Trophoblast cell (in vitro differentiated cells and primary cell): Measurements from ENCODE around the gene RBP7.
A peak's percentile ranks its signal among the peaks of the same experiment; 100 is the strongest.
"Not testable (repeated sequence)": the region's sequence is repeated elsewhere in the genome, so short reads cannot be mapped to it uniquely, and the experiment has no call there.

Source experiments
- DNase-seq, 2 donors: peaks; one replicate each; pipeline ENCODE4 v3.0.0-alpha.2; 2016
- H2AFZ ChIP-seq: 2 replicates; pipeline ENCODE4 v1.6.1; 2013; ENCODE audit warnings: low read length, moderate library complexity, mild to moderate bottlenecking; ENCODE audit not compliant: insufficient read depth, poor library complexity
- H2AK5ac ChIP-seq: 2 replicates; pipeline ENCODE4 v1.6.1; 2013; ENCODE audit warnings: mild to moderate bottlenecking, low read length
- H2BK120ac ChIP-seq: 2 replicates; pipeline ENCODE4 v1.6.1; 2013; ENCODE audit warnings: low read length, mild to moderate bottlenecking, moderate library complexity; ENCODE audit not compliant: insufficient read depth, poor library complexity
- H2BK12ac ChIP-seq: 2 replicates; pipeline ENCODE4 v1.6.1; 2013; ENCODE audit warnings: mild to moderate bottlenecking, low read length, moderate library complexity
- H2BK5ac ChIP-seq: 2 replicates; pipeline ENCODE4 v1.6.1; 2013; ENCODE audit warnings: low read length, low read depth, moderate library complexity, mild to moderate bottlenecking; ENCODE audit not compliant: poor library complexity
- H3K14ac ChIP-seq: 2 replicates; pipeline ENCODE4 v1.6.1; 2013; ENCODE audit warnings: mild to moderate bottlenecking, low read length
- H3K18ac ChIP-seq: 2 replicates; pipeline ENCODE4 v1.6.1; 2013; ENCODE audit warnings: mild to moderate bottlenecking, low read length
- H3K23ac ChIP-seq: 2 replicates; pipeline ENCODE4 v1.6.1; 2013; ENCODE audit warnings: low read length
- H3K27ac ChIP-seq: 2 replicates; pipeline ENCODE4 v1.5.1; 2013; ENCODE audit warnings: low read depth, mild to moderate bottlenecking, inconsistent platforms, low read length, moderate library complexity
- H3K27me3 ChIP-seq: 2 replicates; pipeline ENCODE4 v1.6.1; 2013; ENCODE audit warnings: inconsistent platforms, mild to moderate bottlenecking, low read length, moderate library complexity; ENCODE audit not compliant: insufficient read depth
- H3K36me3 ChIP-seq, 2 experiments: 1 replicate in 1 of 2; 2 replicates in 1 of 2; pipeline ENCODE4 v1.6.1; 2013; ENCODE audit warnings: low read length in 2 of 2, mild to moderate bottlenecking in 2 of 2, moderate library complexity in 1 of 2; ENCODE audit not compliant: insufficient read depth in 2 of 2, control insufficient read depth in 1 of 2
- H3K4ac ChIP-seq: 2 replicates; pipeline ENCODE4 v1.6.1; 2013; ENCODE audit warnings: low read depth, mild to moderate bottlenecking, low read length, moderate library complexity
- H3K4me1 ChIP-seq, 2 experiments: 1 replicate in 1 of 2; 2 replicates in 1 of 2; pipeline ENCODE4 v1.6.1; 2013; ENCODE audit warnings: low read length in 2 of 2, mild to moderate bottlenecking in 2 of 2, moderate library complexity in 1 of 2; ENCODE audit not compliant: insufficient read depth in 2 of 2, control insufficient read depth in 1 of 2
- H3K4me2 ChIP-seq: 2 replicates; pipeline ENCODE4 v1.6.1; 2013; ENCODE audit warnings: inconsistent platforms, mild to moderate bottlenecking, low read length, moderate library complexity
- H3K4me3 ChIP-seq: 2 replicates; pipeline ENCODE4 v1.5.1; 2013; ENCODE audit warnings: mild to moderate bottlenecking, low read depth, low read length, inconsistent platforms
- H3K79me1 ChIP-seq: one replicate; pipeline ENCODE4 v1.6.1; 2013; ENCODE audit warnings: low read length
- H3K79me2 ChIP-seq: 2 replicates; pipeline ENCODE4 v1.6.1; 2013; ENCODE audit warnings: low read length, mild to moderate bottlenecking; ENCODE audit not compliant: control insufficient read depth, insufficient read depth, poor library complexity
- H3K9ac ChIP-seq: 2 replicates; pipeline ENCODE4 v1.6.1; 2013; ENCODE audit warnings: mild to moderate bottlenecking, low read length
- H3K9me3 ChIP-seq: 2 replicates; pipeline ENCODE4 v1.6.1; 2013; ENCODE audit warnings: low read depth, mild to moderate bottlenecking, control low read depth, inconsistent platforms, low read length; ENCODE audit not compliant: insufficient read depth
- H4K12ac ChIP-seq: 2 replicates; pipeline ENCODE4 v1.6.1; 2013; ENCODE audit warnings: low read depth, mild to moderate bottlenecking, low read length, moderate library complexity
- H4K8ac ChIP-seq: 2 replicates; pipeline ENCODE4 v1.6.1; 2013; ENCODE audit warnings: low read depth, mild to moderate bottlenecking, low read length, moderate library complexity
- H4K91ac ChIP-seq: one replicate; pipeline ENCODE4 v1.6.1; 2013; ENCODE audit warnings: low read depth, mild to moderate bottlenecking, low read length, moderate library complexity
- WGBS: extraction: QIAGEN DNeasy Blood & Tissue Kit; methylation state at CpG from one replicate; pipeline ENCODE4 v1.1.7; 2013; ENCODE audit warnings: missing lambda C conversion rate; ENCODE audit not compliant: insufficient read length, insufficient coverage; ENCODE audit errors: extremely low coverage; 5-methylcytosine and 5-hydroxymethylcytosine counted together

The RBP7 gene

GRCh38 chr1:9992910-9993309, 4.1 kb upstream of the RBP7 start:
- no peak overlapping the region for H4K12ac ChIP-seq
- H3K36me3 ChIP-seq, result no peaks in the 10 kb centered on the region
- no peak overlapping the region for H3K23ac ChIP-seq
- DNase-seq, result no peak
- no peak overlapping the region for H4K91ac ChIP-seq
- peaks cover 4% of the 10 kb centered on the region for H3K9me3 ChIP-seq
- H2AFZ ChIP-seq, result no peak overlapping the region
- no peak overlapping the region for H2BK120ac ChIP-seq
- no CpG with 5 or more reads among the region's 5 CpGs for WGBS
- no peak overlapping the region for H4K8ac ChIP-seq
- no peak overlapping the region for H3K14ac ChIP-seq
- H2BK12ac ChIP-seq, result no peak overlapping the region
- peaks cover 0 to 7% of the 10 kb centered on the region in 2 experiments for H3K4me1 ChIP-seq
- H3K4me3 ChIP-seq, result no peak overlapping the region
- H3K27me3 ChIP-seq, result peaks cover 17% of the 10 kb centered on the region
- no peak overlapping the region for H3K4me2 ChIP-seq
- no peak overlapping the region for H3K18ac ChIP-seq
- H3K27ac ChIP-seq, result no peak overlapping the region
- H2AK5ac ChIP-seq, result no peak overlapping the region
- no peak overlapping the region for H3K4ac ChIP-seq
- H3K79me1 ChIP-seq, result no peaks in the 10 kb centered on the region
- no peaks in the 10 kb centered on the region for H3K79me2 ChIP-seq
- H2BK5ac ChIP-seq, result no peak overlapping the region
- H3K9ac ChIP-seq, result no peak overlapping the region

- Histone ChIP-seq H3K4ac (no peak overlapping the region), H3K27me3 (peaks cover 23% of the 10 kb centered on the region), H2BK12ac (no peak overlapping the region), H3K9me3 (peaks cover 6% of the 10 kb centered on the region), H3K4me1 (peaks cover 0 to 7% of the 10 kb centered on the region in 2 experiments), H3K4me3 (no peak overlapping the region), H4K12ac (no peak overlapping the region), H3K18ac (no peak overlapping the region), H3K4me2 (no peak overlapping the region), H3K79me2 (no peaks in the 10 kb centered on the region), H3K79me1 (no peaks in the 10 kb centered on the region), H3K23ac (no peak overlapping the region), H3K27ac (no peak overlapping the region), H4K8ac (no peak overlapping the region), H2BK5ac (no peak overlapping the region), H3K9ac (no peak overlapping the region), H2BK120ac (no peak overlapping the region), H2AFZ (no peak overlapping the region), H2AK5ac (no peak overlapping the region), H3K14ac (no peak overlapping the region), H4K91ac (no peak overlapping the region), H3K36me3 (no peaks in the 10 kb centered on the region)
- no CpG with 5 or more reads among the region's 7 CpGs for WGBS
- peak in 1 of 2 donors; percentile 79 for DNase-seq
Measured at GRCh38 chr1:9993561-9994075, 3.4 kb upstream of the RBP7 start.

GRCh38 chr1:10001016-10001665, 4.1 kb downstream of the RBP7 start:
- Histone ChIP-seq H3K27ac (no peak overlapping the region), H3K4ac (no peak overlapping the region), H2AK5ac (no peak overlapping the region), H3K79me1 (no peaks in the 10 kb centered on the region), H4K91ac (no peak overlapping the region), H2BK12ac (no peak overlapping the region), H4K8ac (no peak overlapping the region), H3K14ac (no peak overlapping the region), H3K36me3 (no peaks in the 10 kb centered on the region), H4K12ac (no peak overlapping the region), H2BK120ac (no peak overlapping the region), H3K4me1 (peaks cover 0 to 7% of the 10 kb centered on the region in 2 experiments), H3K23ac (no peak overlapping the region), H2BK5ac (no peak overlapping the region), H3K18ac (no peak overlapping the region), H3K4me3 (no peak overlapping the region), H3K4me2 (no peak overlapping the region), H3K27me3 (peaks cover 25% of the 10 kb centered on the region), H3K9me3 (peaks cover 8% of the 10 kb centered on the region), H3K79me2 (no peaks in the 10 kb centered on the region), H2AFZ (no peak overlapping the region), H3K9ac (no peak overlapping the region)
- DNase-seq, result no peak
- WGBS, result no CpG with 5 or more reads among the region's 8 CpGs

GRCh38 chr1:10005248-10005647, 8.2 kb downstream of the RBP7 start:
- not testable (repeated sequence) for H3K27me3 ChIP-seq, H3K23ac ChIP-seq, H3K4me2 ChIP-seq, H2BK12ac ChIP-seq, H3K36me3 ChIP-seq, H3K14ac ChIP-seq, H3K18ac ChIP-seq, H4K91ac ChIP-seq, H3K4me1 ChIP-seq, H4K12ac ChIP-seq, DNase-seq, H2AFZ ChIP-seq, H3K79me1 ChIP-seq, H3K9me3 ChIP-seq, H3K27ac ChIP-seq, H3K4me3 ChIP-seq, H2BK5ac ChIP-seq, H4K8ac ChIP-seq, H2BK120ac ChIP-seq, H3K4ac ChIP-seq, H3K79me2 ChIP-seq, H2AK5ac ChIP-seq, H3K9ac ChIP-seq
- no CpG with 5 or more reads among the region's 8 CpGs for WGBS
